Cardiac atrium fibroblast (primary cell): Measurements from ENCODE around the gene MTRF1. TPM values are rescaled to one million over a fixed set of nuclear protein-coding genes. Genes with fewer than 3 reads are reported as not detected.

Experiments used
- total RNA-seq: library from RNA; depleted of rRNA; stranded (reverse); fragments of >200 nt; gene quantifications from 2 replicates; pipeline ENCODE4 v1.2.3, GENCODE V29; 2015

MTRF1 gene, protein sequence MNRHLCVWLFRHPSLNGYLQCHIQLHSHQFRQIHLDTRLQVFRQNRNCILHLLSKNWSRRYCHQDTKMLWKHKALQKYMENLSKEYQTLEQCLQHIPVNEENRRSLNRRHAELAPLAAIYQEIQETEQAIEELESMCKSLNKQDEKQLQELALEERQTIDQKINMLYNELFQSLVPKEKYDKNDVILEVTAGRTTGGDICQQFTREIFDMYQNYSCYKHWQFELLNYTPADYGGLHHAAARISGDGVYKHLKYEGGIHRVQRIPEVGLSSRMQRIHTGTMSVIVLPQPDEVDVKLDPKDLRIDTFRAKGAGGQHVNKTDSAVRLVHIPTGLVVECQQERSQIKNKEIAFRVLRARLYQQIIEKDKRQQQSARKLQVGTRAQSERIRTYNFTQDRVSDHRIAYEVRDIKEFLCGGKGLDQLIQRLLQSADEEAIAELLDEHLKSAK
- 8.8 and 15.1 TPM in 2 replicates for total RNA-seq

GRCh38 chr13:41263261-41263971, at the start of gene MTRF1:
MTRF1 (minus strand) TSS chr13:41263576; CDS start chr13:41260907, 2,669 bp downstream.

GRCh38 chr13:41310963-41311405, 47.6 kb upstream of the MTRF1 start, which contains the start of gene NAA16:
NAA16 (plus strand) TSS chr13:41311267; CDS start chr13:41311529, 262 bp downstream.

GRCh38 chr13:41193919-41194824, 69.2 kb downstream of the MTRF1 start, which contains the start of gene KBTBD7:
KBTBD7 (minus strand) TSS chr13:41194569; CDS start chr13:41194257, 312 bp downstream.

Other genes with a start within 250 kb of the MTRF1 start
- 26.4 and 47.3 TPM in 2 replicates for gene ELF1, start 244.3 kb downstream of the MTRF1 start, total RNA-seq
- gene WBP4, start 202.1 kb downstream of the MTRF1 start, total RNA-seq = 4.9 and 7.6 TPM in 2 replicates
- 5.2 and 8.6 TPM in 2 replicates for gene KBTBD6, start 130.8 kb downstream of the MTRF1 start, total RNA-seq
- gene KBTBD7, start 69.0 kb downstream of the MTRF1 start, total RNA-seq = 6.0 and 10.2 TPM in 2 replicates
- gene NAA16, start 47.7 kb upstream of the MTRF1 start, total RNA-seq = 3.6 and 4.9 TPM in 2 replicates
- gene RGCC, start 194.0 kb upstream of the MTRF1 start, total RNA-seq = 2.2 and 8.3 TPM in 2 replicates